ENCODE data around the gene NBPF11.
"Not testable (repeated sequence)": the region's sequence is repeated elsewhere in the genome, so short reads cannot be mapped to it uniquely, and the experiment has no call there.

The NBPF11 gene

GRCh38 chr1:148150014-148150413 lies 2.1 kb downstream of the NBPF11 start:
- DNase-seq, result not testable (repeated sequence)

- DNase-seq, result not testable (repeated sequence)
Observed at GRCh38 chr1:148149050-148149815, 2.8 kb downstream of the NBPF11 start.

- DNase-seq, result not testable (repeated sequence)
Observed at GRCh38 chr1:148147052-148147838, 4.8 kb downstream of the NBPF11 start.

GRCh38 chr1:148146191-148146997 lies 5.7 kb downstream of the NBPF11 start:
- DNase-seq, result not testable (repeated sequence)

- DNase-seq, result not testable (repeated sequence)
Observed at GRCh38 chr1:148143223-148143622, 8.9 kb downstream of the NBPF11 start.

DNA sequence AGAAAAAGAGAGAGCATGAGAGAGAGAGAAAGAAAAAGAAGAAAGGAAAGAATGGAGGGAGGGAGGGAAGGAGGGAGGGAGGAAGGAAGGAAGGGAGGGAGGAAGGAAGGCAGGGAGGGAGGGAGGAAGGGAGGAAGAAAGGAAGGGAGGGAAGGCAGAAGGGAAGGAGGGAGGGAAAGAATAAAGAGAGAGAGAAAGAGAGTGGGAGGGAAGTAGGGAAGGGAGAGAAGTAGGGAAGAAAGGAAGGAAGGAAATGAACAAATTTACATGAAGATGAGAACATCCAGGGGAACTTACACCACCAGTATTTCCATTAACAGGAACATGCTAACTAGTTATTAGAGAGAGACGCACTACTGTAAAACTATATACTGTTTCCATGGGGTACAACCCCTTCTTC lies 10.1 kb downstream of the NBPF11 start:
- DNase-seq, result not testable (repeated sequence)

DNA sequence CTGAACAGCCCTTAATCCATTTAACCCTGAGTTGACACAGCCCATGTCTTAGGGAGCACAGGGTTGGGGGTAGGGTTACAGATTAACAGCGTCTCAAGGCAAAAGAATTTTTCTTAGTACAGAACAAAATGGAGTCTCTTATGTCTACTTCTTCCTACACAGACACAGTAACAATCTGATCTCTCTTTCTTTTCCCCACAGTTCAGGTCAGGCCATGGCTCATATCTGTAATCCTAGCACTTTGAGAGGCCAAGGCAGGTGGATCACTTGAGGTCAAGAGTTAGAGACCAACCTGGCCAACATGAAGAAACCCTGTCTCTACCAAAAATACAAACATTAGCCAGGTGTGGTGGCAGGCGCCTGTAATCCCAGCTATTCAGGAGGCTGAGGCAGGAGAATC lies 13.5 kb downstream of the NBPF11 start:
- DNase-seq, result not testable (repeated sequence)

DNA sequence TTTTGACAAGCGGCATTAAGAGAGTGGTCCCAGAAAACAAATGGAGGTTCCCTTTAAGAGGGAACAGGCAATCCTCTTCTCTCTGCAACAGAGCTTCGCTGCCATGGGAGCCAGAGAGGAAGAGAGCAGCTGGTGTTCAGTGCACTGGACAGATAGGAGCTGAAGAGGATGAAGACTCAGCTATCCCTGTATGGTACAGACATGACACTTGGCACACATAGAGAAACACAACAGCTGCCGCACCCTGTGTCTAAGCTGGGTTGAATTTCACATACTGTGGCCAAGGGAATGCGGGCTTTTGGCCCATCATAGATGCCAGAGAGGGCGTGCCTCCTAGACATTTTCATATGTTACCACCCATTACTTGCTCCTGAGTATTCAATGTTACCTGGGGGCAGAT lies 29.7 kb downstream of the NBPF11 start:
- DNase-seq, result not testable (repeated sequence)

DNA sequence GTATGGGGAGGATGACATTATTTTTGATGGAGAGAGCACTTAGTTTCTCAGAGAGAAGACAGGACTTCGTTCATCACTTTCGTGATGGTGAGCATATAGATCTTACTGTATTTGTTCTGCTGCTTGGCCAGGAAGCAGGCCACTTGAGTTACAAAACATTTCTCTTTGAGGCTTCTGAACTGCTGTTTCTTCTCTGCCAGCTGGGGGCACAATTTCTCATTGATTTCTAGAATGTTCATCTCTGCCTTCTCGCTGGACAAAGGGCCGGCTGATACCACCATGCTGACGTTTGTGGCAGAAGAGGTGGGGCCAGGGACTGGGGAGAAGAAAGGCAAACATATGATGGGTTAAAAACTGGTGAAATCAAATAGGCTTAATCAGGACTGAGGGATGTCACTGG lies 31.7 kb downstream of the NBPF11 start:
- DNase-seq, result not testable (repeated sequence)

DNA sequence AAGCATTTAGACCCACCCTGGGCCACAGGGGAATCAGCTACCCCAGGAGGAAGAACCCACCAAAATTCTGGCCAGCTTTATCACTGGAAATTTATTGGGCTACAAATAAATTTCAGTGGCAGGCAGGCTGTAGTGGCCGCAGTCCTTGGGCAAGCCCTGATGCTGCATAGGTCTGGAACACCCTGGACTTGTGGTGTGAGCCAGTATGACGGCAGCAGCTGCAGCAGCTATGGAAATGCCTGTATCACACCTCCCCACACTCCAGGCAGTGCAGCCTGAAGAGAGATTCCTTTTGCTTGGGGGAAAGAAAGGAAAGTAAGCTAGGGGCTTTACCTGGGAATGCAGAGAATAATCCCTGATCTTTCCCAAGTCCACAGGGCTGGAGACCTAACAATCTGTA lies 56.3 kb downstream of the NBPF11 start:
- not testable (repeated sequence) for DNase-seq

GRCh38 chr1:148086196-148086595 lies 65.9 kb downstream of the NBPF11 start:
- DNase-seq, result not testable (repeated sequence)

DNA sequence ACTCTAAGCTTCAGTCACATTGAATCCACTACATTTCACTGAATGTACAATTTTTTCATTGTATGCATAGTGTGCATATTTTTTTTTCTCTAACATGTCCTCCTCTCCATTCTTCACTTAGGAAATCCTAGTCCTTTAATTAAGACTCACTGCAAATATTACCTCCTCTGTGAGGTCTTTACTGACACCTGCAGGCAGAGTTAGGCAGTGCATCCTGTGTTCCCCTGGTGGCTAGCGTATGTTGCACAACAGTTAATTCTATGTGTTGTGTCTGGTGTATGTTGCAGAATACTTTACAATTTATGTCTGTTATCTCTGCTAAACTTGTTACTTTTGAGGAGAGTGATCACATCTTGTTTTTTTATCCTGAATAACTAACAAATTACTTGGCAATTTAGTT lies 70.9 kb downstream of the NBPF11 start:
- not testable (repeated sequence) for DNase-seq

DNA sequence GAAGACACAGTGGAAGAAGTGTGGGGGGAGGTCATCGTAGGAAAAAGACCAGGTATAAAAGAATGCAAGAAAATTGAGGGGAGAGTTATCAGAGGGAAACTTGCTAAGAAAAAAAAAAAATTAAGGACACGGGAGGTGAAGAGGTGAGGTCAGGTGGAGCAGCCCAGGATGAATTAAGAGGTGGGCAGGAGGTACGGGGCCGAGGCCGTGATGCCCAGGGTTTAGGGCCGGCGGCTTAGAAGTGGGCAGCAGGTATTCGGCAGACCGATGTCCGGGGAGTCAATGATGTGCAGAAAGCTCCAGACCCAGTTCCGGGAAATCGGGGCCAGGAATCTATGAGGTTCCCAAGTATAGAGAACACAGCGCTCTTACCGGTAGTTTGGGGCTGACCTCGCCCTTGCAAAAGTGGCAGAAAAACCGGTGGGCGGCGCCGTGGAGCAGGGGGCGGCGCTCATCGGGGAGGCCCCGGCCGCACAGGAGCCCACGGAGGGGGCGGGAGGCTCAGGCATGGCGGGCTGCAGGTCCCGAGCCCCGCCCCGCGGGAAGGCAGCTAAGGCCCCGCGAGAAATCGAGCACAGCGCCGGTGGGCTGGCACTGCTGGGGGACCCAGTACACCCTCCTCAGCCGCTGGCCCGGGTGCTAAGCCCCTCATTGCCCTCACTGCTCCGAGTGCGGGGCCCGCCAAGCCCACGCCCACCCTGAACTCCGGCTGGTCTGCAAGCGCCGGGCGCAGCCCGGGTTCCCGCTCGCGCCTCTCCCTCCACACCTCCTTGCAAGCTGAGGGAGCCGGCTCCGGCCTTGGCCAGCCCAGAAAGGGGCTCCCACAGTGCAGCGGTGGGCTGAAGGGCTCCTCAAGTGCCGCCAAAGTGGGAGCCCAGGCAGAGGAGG lies 73.2 kb downstream of the NBPF11 start:
- not testable (repeated sequence) for DNase-seq

DNA sequence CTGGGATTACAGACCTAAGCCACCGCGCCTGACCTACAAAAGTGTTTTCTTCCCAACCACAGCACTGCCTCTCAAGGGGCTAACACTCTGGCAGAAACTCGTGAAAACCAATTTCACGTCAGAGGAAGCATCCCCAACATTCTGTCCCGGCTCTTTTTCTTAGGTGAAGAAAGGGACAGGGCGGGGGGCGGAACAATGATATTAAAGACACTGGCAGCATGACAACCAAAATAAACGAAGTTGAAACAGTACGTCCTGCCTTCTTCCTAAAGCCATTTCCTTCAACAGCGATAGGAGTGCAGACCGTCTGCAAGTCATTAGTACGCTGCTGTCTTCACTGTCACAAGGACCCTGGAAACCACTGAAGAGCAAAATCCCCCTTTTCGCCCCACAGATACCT lies 74.0 kb downstream of the NBPF11 start:
- DNase-seq, result not testable (repeated sequence)

DNA sequence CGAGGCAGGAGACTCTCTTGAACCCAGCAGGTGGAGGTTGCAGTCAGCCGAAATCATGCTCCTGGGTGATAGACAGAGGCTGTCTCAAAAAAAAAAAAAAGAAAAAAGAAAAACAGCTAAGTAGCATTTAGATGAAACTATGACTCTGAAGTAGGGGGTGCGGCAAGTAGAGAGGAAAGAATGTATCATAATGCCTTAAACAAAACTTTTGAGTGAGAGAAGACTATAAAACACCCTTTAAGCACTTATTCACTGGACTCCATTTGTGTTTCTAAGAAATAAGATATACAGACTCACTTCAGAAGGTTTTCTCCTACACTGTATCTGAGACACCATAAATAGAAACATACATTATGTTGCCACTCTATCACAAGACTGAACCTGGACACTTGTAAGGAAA lies 74.6 kb downstream of the NBPF11 start:
- DNase-seq, result not testable (repeated sequence)

DNA sequence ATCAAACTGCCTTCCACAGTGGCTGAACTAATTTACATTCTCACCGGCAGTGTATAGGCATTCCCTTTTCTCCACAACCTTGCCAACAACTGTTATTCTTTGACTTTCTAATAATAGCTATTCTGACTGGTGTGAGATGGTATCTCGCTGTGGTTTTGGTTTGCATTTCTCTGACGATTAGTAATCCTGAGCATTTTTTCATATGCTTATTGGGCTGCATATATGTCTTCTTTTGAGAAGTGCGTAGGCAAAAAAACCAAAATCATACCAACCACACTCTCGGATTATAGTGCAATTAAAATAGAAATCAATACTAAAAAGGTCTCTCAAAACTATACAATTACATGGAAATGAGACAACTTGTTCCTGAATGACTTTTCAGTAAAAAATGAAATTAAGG lies 78.7 kb downstream of the NBPF11 start:
- DNase-seq, result not testable (repeated sequence)

DNA sequence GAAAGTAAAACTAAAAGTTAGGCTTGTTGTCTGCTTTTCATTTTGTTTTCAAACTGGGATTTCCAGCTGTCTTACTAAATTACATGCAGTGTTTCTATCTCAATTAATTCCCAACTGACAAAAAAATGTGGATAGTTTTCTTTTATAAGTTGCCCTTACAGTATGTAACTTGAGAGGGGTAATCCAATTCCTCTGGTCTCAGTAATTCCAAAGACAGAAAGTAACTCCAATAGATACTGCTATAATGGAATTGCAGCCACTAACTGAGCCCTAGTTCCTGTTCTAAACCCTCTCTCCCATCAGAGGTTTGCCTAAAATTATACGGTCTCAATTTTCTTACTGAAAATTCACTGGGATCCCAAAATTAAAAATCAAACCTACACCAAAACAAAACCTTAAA lies 83.5 kb downstream of the NBPF11 start:
- DNase-seq, result not testable (repeated sequence)

GRCh38 chr1:148068201-148068600 lies 83.9 kb downstream of the NBPF11 start:
- not testable (repeated sequence) for DNase-seq

DNA sequence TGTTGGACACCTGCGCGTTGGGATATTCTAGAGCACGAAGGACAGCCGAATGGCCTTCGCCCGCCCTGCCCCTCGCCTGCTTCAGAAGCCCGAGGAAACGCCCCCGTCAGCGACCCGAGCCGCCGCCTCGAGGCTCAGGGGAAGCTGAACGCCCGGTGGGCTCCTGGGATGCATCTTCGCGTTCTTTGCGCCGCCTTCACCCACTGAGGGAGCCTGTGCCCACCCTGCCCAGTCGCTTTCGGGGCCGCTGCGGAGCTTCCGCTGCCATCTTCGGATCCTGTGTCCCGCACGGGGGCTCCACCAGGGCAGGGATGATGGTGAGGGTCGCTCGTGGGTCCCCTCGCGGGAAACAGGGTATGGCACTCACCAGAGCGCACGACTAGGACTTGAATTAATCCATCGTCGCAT lies 91.8 kb downstream of the NBPF11 start:
- not testable (repeated sequence) for DNase-seq

- not testable (repeated sequence) for DNase-seq
Observed at GRCh38 chr1:148057384-148057783, 94.7 kb downstream of the NBPF11 start.

All from activated CD4-positive, alpha-beta T cell treated with anti-CD3 and anti-CD28 coated beads, Interleukin-2, amount 50 U/mL, for 1 hour (primary cell).